GM21528 (cell line): Measurements from ENCODE around the gene THADA.
"Not testable (repeated sequence)": the region's sequence is repeated elsewhere in the genome, so short reads cannot be mapped to it uniquely, and the experiment has no call there.

Experiments used
- ATAC-seq: cut with Tn5 transposase; IDR thresholded peaks from one replicate; pipeline ENCODE4 v1.9.1; 2021; ENCODE audit warnings: mild to moderate bottlenecking, moderate library complexity; ENCODE audit not compliant: unreplicated experiment, low FRiP score

THADA gene

DNA sequence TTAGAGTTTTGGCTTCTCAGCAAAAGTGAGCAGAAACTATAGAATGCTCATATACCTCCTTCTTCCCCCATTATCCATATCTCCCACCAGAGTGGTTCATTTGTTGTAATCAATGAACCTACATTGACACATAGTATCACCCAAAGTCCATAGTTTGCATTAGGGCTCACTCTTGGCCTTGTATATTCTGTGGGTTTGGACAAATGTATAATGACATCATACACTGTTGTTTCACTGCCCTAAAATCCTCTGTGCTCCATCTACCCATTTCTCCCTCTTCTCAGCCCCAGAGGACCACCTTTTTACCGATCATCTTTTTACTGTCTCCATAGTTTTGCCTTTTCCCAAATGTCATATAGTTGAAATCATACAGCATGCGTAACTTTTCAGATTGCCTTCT lies 393.5 kb downstream of the THADA start:
- no peak for ATAC-seq

DNA sequence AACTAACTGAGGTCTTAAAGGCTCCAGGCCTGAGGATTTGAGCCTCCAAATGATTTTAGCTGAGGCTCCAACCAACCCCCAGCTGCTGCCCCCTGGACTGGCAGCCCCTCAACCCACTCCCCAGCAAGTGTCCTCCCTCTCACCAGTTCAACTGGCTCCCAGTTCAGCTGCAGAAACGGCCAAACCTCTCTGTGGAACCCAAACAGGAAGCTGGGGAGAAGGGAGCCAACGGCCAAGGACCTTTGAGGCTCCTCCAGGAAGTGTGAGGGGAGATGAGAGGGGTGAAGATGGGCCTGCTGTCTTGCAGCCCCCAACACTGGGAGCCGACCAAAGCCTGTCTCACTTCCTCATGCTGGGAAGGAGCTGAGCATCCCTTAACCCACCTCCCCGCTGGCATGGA lies 394.3 kb downstream of the THADA start:
- no peak for ATAC-seq

DNA sequence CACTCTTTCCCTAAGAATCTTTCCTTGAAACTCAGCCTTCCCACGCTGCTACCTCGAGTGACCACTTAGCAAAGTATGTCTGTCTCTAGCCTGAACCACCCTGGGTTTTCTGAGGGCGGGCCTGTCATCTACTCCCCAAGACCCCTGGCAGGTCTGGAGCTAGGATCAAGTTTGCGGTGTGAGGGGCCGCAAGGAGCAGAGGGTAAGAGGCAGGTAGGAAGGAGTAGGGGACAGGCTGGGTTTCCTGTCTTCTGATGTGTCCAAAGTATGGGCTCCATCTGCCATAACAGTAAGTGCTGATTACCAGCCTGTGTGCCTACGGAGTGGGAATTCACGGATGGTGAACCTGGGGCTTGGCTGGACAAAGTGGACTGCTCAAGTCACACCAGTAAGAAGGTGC lies 394.8 kb downstream of the THADA start:
- no peak for ATAC-seq

DNA sequence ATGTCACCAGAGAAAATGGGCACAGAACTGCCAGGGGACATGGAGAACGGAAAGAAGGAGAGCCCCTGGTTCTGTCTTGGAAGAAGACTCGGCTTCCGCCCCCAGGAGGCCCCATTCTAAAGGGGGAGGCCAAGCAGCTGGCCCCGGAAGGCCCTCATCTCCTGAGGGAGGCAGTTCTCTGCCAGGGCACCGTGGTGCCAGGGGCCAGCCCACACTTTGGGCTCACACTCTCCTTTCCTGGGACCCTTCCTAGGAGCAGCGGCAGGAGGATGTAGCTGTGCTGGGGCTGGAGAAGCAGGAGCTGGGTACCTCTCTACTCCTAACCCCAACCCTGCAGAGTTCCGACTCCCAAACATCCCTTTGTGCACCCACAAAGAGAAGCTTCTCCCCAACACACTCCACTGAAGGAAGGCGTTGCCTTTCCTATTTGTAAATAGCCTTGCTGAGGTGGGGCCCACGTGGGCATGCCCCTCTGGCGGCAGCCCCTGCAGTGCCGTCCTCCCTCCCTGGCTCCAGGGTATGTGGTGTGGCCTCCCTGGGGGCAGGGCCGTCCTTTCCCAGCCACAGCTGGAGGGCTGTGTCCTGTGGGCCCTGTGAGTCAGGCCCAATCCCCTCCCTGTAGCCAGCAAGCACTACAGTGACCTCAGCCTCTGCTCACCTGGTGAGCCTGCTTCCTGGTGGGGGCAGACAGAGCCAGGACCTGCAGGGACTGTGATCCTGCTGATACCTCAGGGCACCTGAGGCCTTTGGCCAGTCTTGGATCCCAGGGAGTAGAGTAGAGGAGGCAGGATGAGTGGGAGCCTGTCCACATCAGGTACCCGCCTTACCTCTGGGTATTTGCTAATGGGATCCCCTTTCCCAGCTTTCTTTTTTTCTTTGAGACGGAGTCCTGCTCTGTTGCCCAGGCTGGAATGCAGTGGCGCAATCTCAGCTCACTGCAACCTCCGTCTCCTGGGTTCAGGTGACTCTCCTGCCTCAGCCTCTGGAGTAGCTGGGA lies 396.0 kb downstream of the THADA start:
- ATAC-seq = no peak

DNA sequence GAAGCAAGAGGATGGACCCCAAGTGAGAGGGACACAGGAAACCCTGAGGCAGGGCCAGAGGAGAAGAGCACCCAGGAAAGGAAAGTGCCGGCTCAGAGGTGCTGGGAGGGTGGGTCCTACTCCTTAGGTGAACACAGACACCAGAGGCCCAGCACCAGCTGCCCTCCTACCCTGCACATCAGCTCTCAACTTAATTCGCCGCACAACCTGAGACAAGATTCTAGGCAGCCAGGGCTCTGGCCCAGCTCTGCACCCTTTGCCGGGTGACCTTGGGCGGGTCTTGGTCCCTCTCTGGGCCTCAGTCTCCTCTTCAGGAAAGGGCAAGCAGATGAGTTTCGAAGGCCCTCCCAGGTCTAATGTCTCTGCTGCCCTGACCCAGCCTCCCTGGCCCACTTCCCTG lies 397.6 kb downstream of the THADA start:
- no peak for ATAC-seq

DNA sequence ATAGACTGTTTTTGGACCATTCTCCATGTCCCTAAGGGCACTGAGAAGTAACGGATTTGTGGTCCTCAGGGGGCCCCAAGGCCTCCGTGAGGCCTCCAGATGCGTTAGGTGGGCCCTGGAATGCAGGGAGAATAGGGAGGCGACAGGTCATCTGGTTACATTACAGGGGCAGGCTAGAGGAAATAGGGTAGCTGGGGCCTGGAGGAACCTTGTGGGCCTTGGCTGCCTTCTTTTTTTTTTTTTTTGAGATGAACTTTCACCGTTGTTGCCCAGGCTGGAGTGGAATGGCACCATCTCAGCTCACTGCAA lies 398.3 kb downstream of the THADA start:
- no peak for ATAC-seq

DNA sequence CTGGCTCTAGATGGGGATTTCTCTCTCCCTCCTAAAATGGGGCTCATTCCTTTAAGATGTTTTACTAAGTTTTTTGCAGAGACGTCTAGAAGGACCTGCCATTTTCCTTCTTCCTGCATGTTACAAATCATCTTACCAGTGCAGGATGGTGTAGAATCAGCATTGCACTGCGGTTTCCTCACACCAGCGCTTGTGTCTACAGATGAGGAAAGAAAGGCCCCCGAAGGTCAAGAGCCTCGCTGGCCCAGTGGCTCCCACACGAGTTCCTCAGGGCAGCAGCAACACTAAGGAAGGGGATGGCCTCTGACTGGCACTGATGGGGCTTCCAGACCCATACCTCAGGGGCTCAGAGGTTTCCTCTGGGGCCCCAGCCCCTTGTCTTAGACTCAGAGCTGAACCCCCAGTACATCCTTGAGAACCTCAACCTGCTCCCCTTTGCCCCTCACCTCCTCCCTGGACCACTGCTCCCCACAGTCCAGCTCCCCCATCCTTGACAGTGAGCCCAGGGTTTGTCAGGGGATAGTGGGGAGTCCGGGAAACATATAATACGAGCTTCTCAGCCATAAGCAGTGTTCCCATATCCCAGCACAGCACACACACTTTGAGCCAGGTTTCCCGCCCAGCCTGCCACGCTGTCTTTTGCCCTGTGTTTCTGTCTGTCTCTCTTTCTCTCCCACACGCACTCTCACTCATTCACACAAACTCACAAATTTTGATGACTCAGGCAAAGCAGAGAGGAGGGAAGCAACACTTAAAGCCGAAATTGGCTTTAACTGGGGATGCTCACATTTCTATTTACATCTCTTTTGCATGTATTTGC lies 398.9 kb downstream of the THADA start:
- ATAC-seq = no peak

DNA sequence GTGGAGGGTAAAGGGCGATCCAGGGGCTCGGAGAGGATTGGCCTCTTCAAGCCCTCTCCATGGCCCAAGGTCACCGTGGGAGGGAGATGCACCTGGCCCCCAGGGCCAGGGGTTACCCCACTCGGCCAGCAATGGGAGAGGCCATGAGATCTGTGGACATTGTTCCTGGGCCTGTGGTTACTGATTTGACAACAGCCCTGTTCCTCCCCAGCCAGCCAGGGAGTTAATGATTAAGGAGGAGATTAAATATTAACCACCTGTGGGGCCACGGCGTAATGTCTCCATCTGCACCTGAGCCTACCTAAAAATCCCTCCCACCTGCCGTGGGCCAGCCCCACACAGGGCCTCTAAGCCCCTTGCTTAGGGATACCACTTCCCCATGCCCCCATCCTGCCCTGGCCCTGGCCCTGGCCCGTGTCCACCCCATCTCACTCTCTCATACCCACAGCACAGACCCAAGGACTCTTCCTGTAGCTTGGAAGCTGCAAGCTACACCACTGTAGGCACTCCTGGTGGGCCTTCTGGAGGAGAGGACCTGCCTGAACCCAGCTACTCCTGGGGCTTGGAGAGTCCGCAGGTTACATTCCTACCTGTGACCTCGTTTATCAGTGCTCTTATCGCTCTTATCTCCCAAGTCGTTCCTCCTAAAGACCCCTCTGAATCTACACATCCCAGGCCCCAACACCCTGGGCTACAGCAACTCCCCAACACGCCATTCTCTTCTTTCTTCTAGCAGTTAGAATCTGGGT lies 401.5 kb downstream of the THADA start:
- ATAC-seq = peak; percentile 42

DNA sequence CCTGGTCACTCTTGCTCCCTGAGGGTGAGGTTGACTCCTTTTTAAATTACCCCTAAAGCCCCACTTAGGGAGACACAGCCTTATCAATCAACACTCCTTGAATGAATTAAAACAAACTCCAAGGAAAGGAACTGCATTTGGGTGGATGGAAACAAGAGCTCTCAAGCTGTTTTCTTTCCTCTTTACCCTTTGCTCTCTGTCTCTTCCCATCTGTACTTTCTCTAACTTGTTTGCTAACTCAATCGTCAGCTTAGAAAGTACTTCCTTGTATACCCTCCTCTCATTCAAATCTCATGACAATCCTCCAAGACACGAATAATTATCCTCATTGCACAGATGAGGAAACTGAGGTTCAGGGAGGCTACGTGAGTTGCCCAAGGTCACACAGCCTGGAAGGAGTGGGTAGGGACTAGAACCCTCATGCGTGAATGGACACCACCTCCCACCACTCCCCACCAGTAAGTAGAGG lies 402.2 kb downstream of the THADA start:
- no peak for ATAC-seq

DNA sequence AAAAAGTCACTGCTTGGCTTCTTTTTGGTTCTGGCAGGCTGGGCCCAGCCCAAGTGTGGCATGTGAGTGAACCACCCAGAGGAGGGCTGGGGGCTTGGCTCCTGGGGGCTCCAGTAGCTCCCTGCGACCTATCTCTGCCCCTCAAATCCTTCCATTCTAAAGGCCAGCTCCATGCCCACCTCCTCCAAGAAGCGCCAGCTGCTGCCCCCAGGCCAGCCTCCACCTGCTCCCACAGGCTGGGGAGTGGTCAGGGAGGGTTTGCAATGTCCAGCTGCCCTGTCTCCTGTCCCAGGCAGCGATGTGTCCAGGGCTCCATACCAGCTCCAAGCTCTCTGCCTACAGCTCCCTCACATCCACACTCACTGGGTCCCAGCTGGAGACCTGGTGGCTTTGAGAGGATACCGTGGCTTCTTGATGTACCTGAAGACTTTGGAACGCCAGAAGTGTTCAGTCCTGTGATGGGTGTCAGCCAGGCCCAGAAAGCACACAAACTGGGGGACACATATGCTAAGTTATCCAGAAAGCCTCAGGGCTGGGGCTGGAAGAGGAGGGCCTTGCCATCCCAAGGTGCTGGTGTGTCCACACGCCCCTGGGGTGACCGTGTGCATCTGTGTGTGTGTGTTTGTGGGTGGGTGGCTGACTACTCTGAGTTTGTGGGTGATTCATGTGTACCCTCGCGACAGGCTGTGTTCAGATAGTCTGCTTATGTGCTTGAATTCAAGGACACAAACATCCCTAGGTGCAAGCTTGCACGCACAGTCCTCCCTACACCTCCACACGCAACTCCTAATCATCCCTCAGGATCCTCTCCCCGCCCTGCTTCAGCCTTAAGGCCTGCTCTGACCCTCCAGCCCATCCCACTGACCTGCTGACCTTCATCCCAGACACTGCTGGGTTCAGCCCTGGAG lies 402.8 kb downstream of the THADA start:
- ATAC-seq = no peak

DNA sequence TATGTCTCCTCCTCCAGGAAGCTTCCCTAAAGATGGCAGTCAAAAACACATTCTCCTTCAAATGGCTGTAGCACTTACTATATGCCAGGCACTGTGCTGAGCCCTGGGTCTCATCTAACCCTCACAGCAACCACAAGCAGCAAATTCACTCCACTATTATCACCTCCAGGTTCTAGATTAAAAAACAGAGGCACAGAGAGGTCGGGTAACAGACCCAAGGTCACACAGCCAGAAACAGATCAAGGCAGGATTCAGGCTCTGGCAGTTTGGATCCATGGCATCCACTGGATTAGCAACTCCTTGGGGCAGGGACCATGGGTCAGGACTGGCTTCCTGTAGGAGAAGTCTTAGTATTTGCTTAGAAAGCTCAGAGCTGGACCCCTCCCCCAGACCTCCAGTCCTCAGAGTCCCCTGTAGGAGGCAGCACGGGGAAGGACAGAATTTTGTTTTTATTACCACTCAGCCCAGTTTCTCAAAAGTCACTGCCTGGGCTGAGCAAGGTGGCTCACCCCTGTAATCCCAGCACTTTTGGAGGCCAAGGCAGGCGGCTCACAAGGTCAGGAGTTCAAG lies 403.8 kb downstream of the THADA start:
- no peak for ATAC-seq

DNA sequence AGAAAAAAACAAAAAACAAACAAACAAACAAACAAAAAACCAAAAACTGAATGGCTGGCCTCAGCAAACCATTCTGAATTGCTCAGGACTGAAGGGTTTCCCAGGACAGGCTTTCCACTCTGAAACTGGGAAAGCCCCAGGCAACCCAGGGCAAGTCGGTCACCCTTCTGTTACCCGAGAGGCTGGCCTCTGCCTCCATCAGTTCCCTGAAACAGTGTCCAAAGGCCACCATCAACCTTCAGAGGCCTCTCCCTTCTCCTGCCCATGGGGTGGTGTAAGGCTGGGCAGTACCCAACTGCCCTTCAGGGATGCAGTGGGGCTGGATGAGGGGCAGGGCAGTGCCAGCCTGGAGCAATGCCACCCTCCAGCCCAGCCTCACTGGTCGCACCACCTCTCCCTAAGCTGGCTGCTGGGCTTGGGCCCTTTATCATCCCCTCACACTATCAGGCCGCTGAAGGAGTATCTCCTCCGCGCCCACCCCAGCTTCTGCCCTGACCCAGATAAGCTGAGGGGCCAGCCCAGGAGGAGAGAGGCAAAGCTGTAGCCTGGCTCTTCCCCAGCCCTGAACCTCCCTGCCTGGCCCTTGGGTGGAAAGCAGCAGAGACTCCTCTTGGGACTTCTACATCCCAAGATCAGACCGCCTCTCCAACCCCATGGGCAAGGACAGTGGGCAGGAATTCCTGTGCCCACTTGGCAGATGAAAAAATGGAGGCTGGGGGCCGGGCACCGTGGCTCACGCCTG lies 405.4 kb downstream of the THADA start:
- ATAC-seq = no peak

DNA sequence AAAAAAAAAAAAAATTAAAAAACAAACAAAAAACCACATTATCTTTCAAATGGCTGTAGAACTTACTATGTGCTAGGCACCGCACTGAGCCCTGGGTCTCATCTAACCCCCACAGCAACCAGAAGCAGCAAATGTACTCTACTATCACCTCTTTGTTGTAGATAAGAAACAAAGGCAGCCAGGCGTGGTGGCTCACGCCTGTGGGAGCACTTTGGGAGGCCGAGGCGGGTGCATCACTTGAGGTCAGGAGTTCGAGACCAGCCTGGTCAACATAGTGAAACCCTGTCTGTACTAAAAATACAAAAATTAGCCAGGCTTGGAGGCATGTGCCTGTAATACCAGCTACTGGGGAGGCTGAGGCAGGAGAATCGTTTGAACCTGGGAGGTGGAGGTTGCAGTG lies 406.0 kb downstream of the THADA start:
- ATAC-seq = not testable (repeated sequence)

DNA sequence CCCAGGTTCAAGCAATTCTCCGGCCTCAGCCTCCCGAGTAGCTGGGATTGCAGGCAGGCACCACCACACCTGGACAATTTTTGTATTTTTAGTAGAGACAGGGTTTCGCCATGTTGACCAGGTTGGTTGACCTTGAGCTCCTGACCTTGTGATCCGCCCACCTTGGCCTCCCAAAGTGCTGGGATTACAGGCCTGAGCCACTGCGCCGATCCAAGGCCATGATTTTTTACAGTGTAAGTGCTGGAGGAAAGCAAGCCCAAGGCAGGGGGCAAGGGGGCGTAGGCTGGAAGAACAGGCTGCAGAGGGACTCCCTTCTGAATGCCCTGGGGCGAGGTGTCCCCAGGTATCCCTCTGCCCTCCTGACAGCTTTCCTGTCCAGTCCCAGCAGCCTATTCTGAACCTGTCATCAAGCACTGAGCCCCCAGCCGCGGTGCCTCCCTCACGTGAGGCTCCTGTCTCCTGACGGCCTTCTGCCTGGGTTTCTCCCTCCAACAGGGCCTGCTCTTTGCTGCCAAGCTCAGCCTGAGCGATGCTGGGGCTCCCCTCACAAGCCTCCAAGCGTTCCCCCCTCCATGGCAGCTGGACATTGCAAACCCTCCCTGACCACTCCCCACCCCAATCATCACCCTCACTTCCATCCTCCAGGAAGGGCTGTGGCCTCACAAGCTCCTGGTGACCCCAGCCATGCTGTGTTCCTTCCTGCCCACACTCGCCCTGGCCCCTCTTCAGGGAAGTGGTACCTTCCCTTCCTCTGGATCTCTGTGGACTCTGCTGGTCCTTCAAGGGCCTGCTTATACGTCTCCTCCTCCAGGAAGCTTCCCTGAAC lies 407.1 kb downstream of the THADA start:
- ATAC-seq = no peak

DNA sequence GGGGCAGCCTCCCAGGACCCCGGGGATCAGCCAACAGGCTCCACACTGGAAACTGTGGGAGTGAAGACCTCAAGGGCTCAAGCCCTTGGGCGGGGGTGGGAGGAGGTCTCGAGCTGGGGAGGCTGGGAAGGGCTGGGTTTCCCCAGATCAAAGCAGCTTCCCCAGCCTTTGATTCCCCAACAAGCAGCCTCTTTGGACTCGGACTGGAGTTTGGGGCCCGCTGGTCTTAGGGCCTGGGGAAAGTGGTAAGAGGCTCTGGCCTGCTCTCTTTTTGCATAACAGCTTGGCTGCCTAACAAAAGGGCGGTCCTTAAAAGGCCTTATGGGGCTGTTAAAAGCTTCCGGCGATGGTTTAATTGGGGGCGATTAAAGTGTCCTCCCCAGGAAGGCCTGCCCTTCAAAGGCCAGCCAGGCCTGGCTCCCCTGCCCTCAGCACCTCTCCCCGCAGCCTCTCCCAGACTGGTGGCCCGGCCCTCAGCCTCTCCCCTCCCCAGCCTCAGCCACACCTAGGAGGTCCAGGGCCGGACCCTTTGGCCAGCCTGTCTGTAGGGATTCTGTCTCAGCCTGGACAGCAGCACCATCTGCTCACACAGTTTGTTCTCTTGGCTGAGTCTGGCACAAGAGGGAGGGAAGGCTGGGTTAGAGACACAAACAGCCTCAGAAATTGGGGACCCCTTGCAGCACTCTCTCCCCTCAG lies 409.0 kb downstream of the THADA start:
- ATAC-seq = no peak

DNA sequence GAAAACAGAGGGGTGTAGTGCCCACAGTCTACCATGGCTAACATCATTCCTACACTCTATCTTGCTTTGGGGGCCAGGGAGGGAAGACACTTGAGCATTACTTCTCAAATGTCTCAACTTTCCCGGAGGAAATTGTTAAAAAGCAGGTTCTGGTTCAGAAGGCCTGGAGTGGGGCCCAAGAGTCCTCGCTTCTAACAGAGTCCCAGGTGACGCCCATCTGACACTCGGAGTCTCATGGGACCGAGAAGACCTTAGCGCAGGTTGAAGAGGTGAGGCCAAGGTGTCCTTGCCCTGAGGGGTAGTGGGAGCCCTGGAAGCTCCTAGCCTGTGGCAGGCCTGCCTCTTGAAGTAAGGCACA lies 409.5 kb downstream of the THADA start:
- no peak for ATAC-seq

DNA sequence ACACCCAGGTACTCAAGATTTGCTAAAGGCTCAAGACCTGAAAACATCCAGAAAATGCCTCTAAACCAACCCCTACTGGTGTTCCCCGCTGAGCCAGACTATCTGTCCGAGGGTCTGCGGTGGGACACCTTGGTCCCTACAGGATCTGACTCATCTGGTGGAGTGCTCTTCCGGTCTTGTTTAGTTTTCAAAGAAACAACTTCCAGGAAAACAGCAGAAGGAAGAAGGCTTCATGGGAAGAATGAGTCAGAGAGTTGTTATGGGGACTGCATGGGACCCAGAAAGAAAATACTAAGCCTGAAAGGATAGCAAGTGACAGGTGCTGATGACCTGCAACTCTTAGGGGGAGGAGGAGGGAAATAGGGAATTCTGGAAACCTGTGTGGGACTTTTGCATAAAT lies 410.7 kb downstream of the THADA start:
- ATAC-seq = no peak
